HUES48 (cell line): ENCODE data around the gene POTEG.
"Not testable (repeated sequence)": the region's sequence is repeated elsewhere in the genome, so short reads cannot be mapped to it uniquely, and the experiment has no call there.

Experiments used
- H3K27ac ChIP-seq: one replicate; pipeline ENCODE4 v1.7.0; 2013; ENCODE audit warnings: low read depth, low read length, inconsistent platforms
- H3K27me3 ChIP-seq: 2 replicates; pipeline ENCODE4 v1.6.1; 2013; ENCODE audit warnings: mild to moderate bottlenecking, low read length; ENCODE audit not compliant: control insufficient read depth, insufficient read depth
- H3K36me3 ChIP-seq: 2 replicates; pipeline ENCODE4 v1.6.1; 2013; ENCODE audit warnings: low read length; ENCODE audit not compliant: control insufficient read depth, insufficient read depth
- H3K4me1 ChIP-seq: 2 replicates; pipeline ENCODE4 v1.6.1; 2013; ENCODE audit warnings: mild to moderate bottlenecking, low read length; ENCODE audit not compliant: control insufficient read depth, insufficient read depth
- H3K4me3 ChIP-seq: 2 replicates; pipeline ENCODE4 v1.5.1; 2013; ENCODE audit warnings: mild to moderate bottlenecking, low read depth, low read length
- H3K9ac ChIP-seq: 2 replicates; pipeline ENCODE4 v1.6.1; 2013; ENCODE audit warnings: mild to moderate bottlenecking, low read depth, low read length, moderate library complexity
- H3K9me3 ChIP-seq: 2 replicates; pipeline ENCODE4 v1.6.1; 2013; ENCODE audit warnings: low read length; ENCODE audit not compliant: control insufficient read depth, insufficient read depth

Gene POTEG

DNA sequence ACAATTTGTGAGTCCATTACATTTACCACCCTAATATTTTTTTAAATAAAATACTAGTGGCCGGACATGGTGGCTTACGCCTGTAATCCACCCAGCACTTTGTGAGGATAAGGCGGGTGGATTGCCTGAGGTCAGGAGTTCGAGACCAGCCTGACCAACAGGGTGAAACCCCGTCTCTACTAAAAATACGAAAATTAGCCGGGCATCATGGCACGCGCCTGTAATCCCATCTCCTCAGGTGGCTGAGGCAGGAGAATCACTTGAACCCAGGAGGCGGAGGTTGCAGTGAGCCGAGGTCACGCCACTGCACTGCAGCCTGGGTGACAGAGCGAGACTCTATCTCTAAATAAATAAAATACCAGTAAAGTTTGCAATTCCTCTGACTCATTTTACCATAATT, 25.6 kb downstream of the POTEG start:
- not testable (repeated sequence) for H3K27ac ChIP-seq, H3K4me1 ChIP-seq, H3K36me3 ChIP-seq, H3K27me3 ChIP-seq, H3K4me3 ChIP-seq, H3K9me3 ChIP-seq, H3K9ac ChIP-seq

DNA sequence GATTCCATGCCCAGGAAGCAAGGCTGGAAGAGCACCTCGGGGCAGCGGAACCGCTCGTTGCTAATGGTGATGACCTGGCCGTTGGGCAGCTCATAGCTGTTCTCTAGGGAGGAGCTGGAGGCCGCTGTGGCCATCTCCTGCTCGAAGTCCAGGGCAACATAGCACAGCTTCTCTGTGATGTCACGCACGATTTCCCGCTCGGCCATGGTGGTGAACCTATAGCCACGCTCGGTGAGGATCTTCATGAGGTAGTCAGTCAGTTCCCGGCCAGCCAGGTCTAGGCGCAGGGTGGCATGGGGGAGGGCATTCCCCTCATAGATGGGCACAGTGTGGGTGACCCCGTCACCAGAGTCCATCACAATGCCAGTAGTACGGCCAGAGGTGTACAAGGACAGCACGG, 32.0 kb downstream of the POTEG start:
- H3K27ac ChIP-seq, H3K4me1 ChIP-seq, H3K4me3 ChIP-seq, H3K27me3 ChIP-seq, H3K9ac ChIP-seq, H3K36me3 ChIP-seq, H3K9me3 ChIP-seq: not testable (repeated sequence)

DNA sequence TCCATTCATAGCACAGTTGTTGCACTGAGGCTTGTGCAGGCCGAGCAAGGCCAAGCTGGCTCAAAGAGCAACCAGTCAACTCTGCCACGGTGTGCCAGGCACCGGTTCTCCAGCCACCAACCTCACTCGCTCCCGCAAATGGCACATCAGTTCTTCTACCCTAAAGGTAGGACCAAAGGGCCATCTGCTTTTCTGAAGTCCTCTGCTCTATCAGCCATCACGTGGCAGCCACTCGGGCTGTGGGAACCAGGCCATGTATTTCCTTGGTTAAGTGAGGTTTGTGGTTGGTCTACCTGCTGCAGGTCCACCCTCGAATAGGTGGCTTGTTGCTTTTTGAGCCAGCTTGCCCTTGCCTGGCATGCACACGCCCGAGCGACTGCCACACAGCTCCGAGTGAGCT, 39.4 kb downstream of the POTEG start:
- not testable (repeated sequence) for H3K27me3 ChIP-seq, H3K9ac ChIP-seq, H3K27ac ChIP-seq, H3K9me3 ChIP-seq, H3K36me3 ChIP-seq, H3K4me3 ChIP-seq, H3K4me1 ChIP-seq

DNA sequence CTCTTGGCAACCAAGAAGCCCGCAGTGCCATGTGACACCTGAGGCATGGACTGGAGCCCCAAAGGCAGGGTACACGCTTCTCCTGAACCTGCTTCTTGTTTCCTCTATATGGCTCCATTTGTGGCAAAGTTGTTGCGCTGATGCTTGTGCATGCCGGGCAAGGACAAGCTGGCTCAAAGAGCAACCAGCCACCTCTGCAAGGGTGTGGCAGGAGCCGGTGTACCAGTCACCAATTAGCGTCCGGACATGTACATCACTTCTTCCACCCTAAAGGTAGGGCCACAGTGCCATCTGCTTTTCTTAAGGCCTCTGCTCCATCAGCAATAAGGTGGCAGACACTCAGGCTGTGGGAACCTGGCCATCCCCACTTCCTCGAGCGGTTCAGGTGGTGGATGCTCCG, 43.9 kb downstream of the POTEG start:
- not testable (repeated sequence) for H3K4me1 ChIP-seq, H3K27me3 ChIP-seq, H3K9ac ChIP-seq, H3K36me3 ChIP-seq, H3K9me3 ChIP-seq, H3K4me3 ChIP-seq, H3K27ac ChIP-seq

DNA sequence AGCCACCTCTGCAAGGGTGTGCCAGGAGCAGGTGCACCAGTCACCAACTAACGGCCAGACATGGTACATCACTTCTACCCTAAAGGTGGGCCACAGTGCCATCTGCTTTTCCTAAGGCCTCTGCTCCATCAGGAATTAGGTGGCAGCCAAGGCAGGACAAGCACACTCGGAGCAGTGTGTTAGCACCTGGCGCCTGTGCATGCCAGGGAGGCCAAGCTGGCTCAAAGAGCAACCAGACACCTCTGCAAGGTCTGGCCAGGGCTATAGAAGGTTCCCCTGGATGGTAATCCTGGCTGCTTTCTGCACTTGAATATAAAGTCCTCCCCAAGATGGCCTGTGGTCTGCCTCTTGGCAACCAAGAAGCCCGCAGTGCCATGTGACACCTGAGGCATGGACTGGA, 45.4 kb downstream of the POTEG start:
- H3K27me3 ChIP-seq, H3K4me3 ChIP-seq, H3K4me1 ChIP-seq, H3K27ac ChIP-seq, H3K36me3 ChIP-seq, H3K9me3 ChIP-seq, H3K9ac ChIP-seq: not testable (repeated sequence)

DNA sequence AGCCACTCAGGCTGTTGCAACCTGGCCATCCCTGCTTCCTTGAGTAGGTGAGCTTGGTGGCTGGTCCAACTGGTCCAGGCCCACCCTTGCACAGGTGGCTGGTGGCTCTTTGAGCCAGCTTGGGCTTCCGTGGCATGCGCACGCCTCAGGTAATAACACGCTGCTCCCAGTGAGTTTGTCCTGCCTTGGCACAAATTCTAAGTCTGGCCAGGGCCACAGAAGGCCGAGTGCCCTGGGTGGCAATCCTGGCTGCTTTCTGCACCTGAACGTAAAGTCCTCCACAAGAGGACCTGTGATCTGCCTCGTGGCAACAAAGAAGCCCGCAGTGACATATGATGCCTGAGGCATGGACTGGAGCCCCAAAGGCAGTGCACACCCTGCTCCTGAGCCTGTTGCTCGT, 47.1 kb downstream of the POTEG start:
- H3K36me3 ChIP-seq, H3K9me3 ChIP-seq, H3K4me1 ChIP-seq, H3K27me3 ChIP-seq, H3K9ac ChIP-seq, H3K4me3 ChIP-seq, H3K27ac ChIP-seq: not testable (repeated sequence)

DNA sequence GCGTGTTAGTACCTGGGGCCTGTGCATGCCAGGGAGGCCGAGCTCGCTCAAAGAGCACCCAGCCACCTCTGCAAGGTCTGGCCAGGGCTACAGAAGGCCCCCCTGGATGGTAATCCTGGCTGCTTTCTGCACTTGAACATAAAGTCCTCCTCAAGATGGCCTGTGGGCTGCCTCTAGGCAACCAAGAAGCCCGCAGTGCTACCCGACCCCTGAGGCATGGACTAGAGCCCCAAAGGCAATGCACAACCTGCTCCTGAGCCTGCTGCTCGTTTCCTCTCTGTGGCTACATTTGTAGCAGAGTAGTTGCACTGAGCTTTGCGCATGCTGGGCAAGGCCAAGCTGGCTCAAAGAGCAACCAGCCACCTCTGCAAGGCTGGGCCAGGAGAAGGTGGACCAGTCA, 47.8 kb downstream of the POTEG start:
- H3K27me3 ChIP-seq, H3K9me3 ChIP-seq, H3K27ac ChIP-seq: not testable (repeated sequence)

DNA sequence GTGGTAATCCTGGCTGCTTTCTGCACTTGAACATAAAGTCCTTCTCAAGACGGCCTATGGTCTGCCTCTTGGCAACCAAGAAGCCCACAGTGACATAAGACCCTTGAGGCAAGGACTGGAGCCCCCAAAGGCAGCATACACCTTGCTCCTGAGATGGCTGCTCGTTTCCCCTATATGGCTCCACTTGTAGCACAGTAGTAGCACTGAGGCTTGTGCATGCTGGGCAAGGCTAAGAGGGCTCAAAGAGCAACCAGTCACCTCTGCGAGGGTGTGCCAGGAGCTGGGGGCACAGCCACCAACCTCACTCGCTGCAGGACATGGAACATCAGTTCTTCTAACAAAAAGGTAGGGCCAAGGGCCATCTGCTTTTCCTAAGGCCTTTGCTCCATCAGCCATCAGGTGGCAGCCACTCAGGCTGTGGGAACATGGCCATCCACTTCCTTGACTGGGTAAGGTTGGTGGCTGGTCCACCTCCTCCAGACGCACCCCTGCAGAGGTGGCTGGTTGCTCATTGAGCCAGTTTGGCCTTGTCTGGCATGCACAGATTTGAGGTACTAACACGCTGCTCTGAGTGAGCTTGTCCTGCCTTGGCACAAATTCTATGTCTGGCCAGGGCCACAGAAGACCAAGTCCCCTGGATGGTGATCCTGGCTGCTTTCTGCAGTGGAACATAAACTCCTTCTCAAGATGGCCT, 49.9 kb downstream of the POTEG start:
- H3K9me3 ChIP-seq, H3K4me1 ChIP-seq, H3K4me3 ChIP-seq, H3K9ac ChIP-seq, H3K27me3 ChIP-seq, H3K27ac ChIP-seq, H3K36me3 ChIP-seq: not testable (repeated sequence)

More for the DNA sequence above, 47.8 kb downstream of the POTEG start:
- not testable (repeated sequence) for H3K4me3 ChIP-seq, H3K4me1 ChIP-seq, H3K9ac ChIP-seq, H3K36me3 ChIP-seq

DNA sequence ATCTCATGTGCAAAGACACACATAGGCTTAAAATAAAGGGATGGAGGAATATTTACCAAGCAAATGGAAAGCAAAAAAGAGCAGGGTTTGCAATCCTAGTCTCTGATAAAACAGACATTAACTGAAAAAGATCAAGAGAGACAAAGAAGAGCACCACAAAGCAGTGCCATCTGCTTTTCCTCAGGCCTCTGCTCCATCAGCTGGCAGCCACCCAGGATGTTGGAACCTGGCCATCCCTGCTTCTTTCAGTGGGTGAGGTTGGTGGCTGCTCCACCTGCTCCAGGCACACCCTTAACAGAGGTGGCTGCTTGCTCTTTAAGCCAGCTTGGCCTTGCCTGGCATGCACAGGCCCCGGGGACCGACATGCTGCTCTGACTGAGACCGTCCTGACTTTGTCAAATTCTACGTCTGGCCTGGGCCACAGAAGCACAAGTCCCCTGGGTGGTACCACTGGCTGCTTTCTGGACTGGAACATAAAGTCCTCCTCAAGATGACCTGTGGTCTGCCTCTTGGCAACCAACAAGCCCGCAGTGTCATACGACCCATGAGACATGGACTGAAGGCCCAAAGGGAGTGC, 51.0 kb downstream of the POTEG start:
- H3K27me3 ChIP-seq, H3K36me3 ChIP-seq, H3K4me3 ChIP-seq, H3K4me1 ChIP-seq, H3K9ac ChIP-seq, H3K9me3 ChIP-seq, H3K27ac ChIP-seq: not testable (repeated sequence)

DNA sequence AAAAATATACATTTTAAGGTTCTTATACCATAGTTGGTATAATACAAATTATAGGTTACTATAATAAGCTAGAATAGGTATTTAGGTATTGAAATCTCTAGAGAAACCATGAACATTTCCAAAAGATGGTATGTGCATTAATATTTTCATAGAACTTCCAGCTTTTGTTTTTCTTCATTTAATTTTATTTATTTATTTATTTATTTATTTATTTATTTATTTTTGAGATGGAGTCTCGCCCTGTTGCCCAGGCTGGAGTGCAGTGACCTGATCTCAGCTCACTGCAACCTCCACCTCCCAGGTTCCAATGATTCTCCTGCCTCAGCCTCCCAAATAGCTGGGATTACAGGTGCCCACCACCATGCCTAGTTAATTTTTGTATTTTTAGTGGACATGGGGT, 54.0 kb downstream of the POTEG start:
- not testable (repeated sequence) for H3K27me3 ChIP-seq, H3K36me3 ChIP-seq, H3K27ac ChIP-seq, H3K4me3 ChIP-seq, H3K9ac ChIP-seq, H3K9me3 ChIP-seq, H3K4me1 ChIP-seq

DNA sequence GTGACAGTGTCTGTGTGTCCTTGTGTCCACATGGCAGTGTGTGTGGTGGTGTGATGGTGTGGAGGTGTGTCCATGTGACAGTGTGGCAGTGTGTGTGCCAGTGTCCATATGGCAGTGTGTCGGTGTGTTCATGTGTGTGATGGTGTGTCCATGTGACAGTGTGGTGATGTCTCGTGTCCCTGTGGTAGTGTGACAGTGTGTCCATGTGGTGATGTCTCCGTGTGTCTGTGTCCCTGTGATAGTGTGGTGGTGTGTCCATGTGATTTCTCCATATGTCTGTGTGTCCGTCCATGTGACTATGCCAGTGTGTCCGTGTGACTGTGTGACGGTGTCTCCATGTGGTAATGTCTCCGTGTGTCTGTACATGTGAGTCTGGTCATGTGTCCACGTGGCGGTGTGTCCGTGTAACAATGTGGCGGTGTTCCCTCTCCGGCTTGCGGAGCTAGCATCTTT, 59.7 kb downstream of the POTEG start:
- H3K9me3 ChIP-seq = peaks cover 20% of the 10 kb centered on the region
- not testable (repeated sequence) for H3K4me3 ChIP-seq, H3K27me3 ChIP-seq, H3K36me3 ChIP-seq, H3K9ac ChIP-seq, H3K27ac ChIP-seq, H3K4me1 ChIP-seq
